HFFc6 (cell line): ENCODE results near the gene RMND5A. TPM values are rescaled to one million over a fixed set of nuclear protein-coding genes. Genes with fewer than 3 reads are reported as not detected.

Source experiments
- DNase-seq: peaks from one replicate; pipeline ENCODE4 v3.0.0-alpha.2; 2018
- H3K27ac Mint-ChIP-seq: 2 replicates; pipeline ENCODE4 v1.8.0; 2020; ENCODE audit warnings: mild to moderate bottlenecking, mixed read lengths
- H3K27me3 Mint-ChIP-seq: 2 replicates; pipeline ENCODE4 v1.8.0; 2021; ENCODE audit warnings: mild to moderate bottlenecking, moderate library complexity, mixed read lengths; ENCODE audit not compliant: insufficient read depth
- H3K36me3 Mint-ChIP-seq: 2 replicates; pipeline ENCODE4 v1.8.0; 2021; ENCODE audit warnings: low read depth, mixed read lengths
- H3K4me1 Mint-ChIP-seq: 2 replicates; pipeline ENCODE4 v1.8.0; 2020; ENCODE audit warnings: low read depth, mixed read lengths
- H3K4me3 Mint-ChIP-seq: 2 replicates; pipeline ENCODE4 v1.8.0; 2020; ENCODE audit warnings: mild to moderate bottlenecking, moderate library complexity, mixed read lengths
- H3K9me3 Mint-ChIP-seq: 2 replicates; pipeline ENCODE4 v1.8.0; 2020; ENCODE audit warnings: mild to moderate bottlenecking, mixed read lengths
- CTCF ChIP-seq: fragments of 200-600 bp; sonication (generic); IDR thresholded peaks from 2 replicates; pipeline ENCODE4 v1.5.0; 2021; ENCODE audit warnings: antibody characterized with exemption, mild to moderate bottlenecking
- total RNA-seq, 6 experiments: library from RNA; stranded (reverse); fragmentation: NEBNext Ultra II Directional; extraction: Animal tissue kit (Norgen Biotek cat#: 25700); gene quantifications; 2 replicates in 1 of 6; 3 replicates in 5 of 6; pipeline ENCODE4 v1.2.3, GENCODE V29; 2021

Gene RMND5A
- total RNA-seq, 6 experiments from 2014 or later = 5.5 to 10.7 (median 8.4) TPM

- no peak overlapping the region for H3K27ac Mint-ChIP-seq
- no peak for DNase-seq
- H3K36me3 Mint-ChIP-seq = no peaks in the 10 kb centered on the region; the same call in 1 of the 2 replicates
- H3K4me3 Mint-ChIP-seq = no peak overlapping the region
- H3K4me1 Mint-ChIP-seq = no peaks in the 10 kb centered on the region
- H3K9me3 Mint-ChIP-seq = no peaks in the 10 kb centered on the region
- no peaks in the 10 kb centered on the region for H3K27me3 Mint-ChIP-seq
- TF ChIP-seq CTCF = no peak
Observed at GRCh38 chr2:86770816-86771301, 50.8 kb downstream of the RMND5A start.

GRCh38 chr2:86772611-86773010 is 52.5 kb downstream of the RMND5A start:
- H3K27me3 Mint-ChIP-seq = no peaks in the 10 kb centered on the region; the same call in 1 of the 2 replicates
- H3K36me3 Mint-ChIP-seq = no peaks in the 10 kb centered on the region; the same call in 1 of the 2 replicates
- H3K27ac Mint-ChIP-seq = no peak overlapping the region

GRCh38 chr2:86774862-86775261 is 54.8 kb downstream of the RMND5A start:
- no peak for TF ChIP-seq CTCF
- no peak overlapping the region for H3K27ac Mint-ChIP-seq
- DNase-seq = no peak
- no peaks in the 10 kb centered on the region for H3K9me3 Mint-ChIP-seq
- no peaks in the 10 kb centered on the region; the same call in 1 of the 2 replicates for H3K36me3 Mint-ChIP-seq
- no peak overlapping the region for H3K4me3 Mint-ChIP-seq
- H3K27me3 Mint-ChIP-seq = no peaks in the 10 kb centered on the region; the same call in 1 of the 2 replicates
- H3K4me1 Mint-ChIP-seq = no peaks in the 10 kb centered on the region

More at GRCh38 chr2:86772611-86773010, 52.5 kb downstream of the RMND5A start:
- DNase-seq = no peak
- Mint-ChIP-seq H3K4me1 (no peaks in the 10 kb centered on the region), H3K9me3 (no peaks in the 10 kb centered on the region), H3K4me3 (no peak overlapping the region)
- TF ChIP-seq CTCF = no peak

GRCh38 chr2:86775338-86775737 is 55.2 kb downstream of the RMND5A start:
- TF ChIP-seq CTCF = no peak
- no peaks in the 10 kb centered on the region for H3K9me3 Mint-ChIP-seq
- H3K4me3 Mint-ChIP-seq = no peak overlapping the region
- no peaks in the 10 kb centered on the region; the same call in 1 of the 2 replicates for H3K27me3 Mint-ChIP-seq
- no peak for DNase-seq
- H3K4me1 Mint-ChIP-seq = no peaks in the 10 kb centered on the region
- no peak overlapping the region for H3K27ac Mint-ChIP-seq
- H3K36me3 Mint-ChIP-seq = no peaks in the 10 kb centered on the region; the same call in 1 of the 2 replicates

GRCh38 chr2:86776532-86776931 is 56.4 kb downstream of the RMND5A start:
- Mint-ChIP-seq H3K27ac (no peak overlapping the region), H3K4me1 (no peaks in the 10 kb centered on the region), H3K9me3 (no peaks in the 10 kb centered on the region), H3K4me3 (no peak overlapping the region), H3K36me3 (no peaks in the 10 kb centered on the region; the same call in 1 of the 2 replicates), H3K27me3 (no peaks in the 10 kb centered on the region; the same call in 1 of the 2 replicates)
- no peak for DNase-seq
- TF ChIP-seq CTCF = no peak
